HG03066 (cell line): ENCODE results near the gene TEDDM1.
"Not testable (repeated sequence)": the region's sequence is repeated elsewhere in the genome, so short reads cannot be mapped to it uniquely, and the experiment has no call there.

Experiments used
- ATAC-seq: cut with Tn5 transposase; IDR thresholded peaks from one replicate; pipeline ENCODE4 v1.9.1; 2021; ENCODE audit warnings: low read depth; ENCODE audit not compliant: unreplicated experiment

TEDDM1 gene

GRCh38 chr1:182383037-182383661 lies 17.3 kb downstream of the TEDDM1 start:
- ATAC-seq = no peak

- ATAC-seq = no peak
These were observed 18.3 kb downstream of the TEDDM1 start for GRCh38 chr1:182381962-182382819.

DNA sequence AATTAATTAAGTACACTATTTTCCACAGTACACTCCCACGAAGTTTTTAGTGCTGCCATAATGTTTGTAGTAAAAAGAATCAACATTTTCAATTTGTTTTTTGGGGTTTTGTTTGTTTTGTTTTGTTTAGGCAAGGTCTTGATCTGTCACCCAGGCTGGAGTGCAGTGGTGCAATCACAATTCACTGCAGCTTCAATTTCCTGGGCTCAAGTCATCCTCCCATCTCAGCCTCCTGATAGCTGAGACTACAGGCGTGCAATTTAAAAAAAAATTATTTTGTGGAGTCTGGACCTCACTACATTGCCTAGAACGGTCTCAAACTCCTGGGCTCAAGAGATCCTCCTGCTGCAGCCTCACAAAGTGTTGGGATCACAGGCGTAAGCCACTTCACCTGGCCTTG lies 20.3 kb downstream of the TEDDM1 start:
- ATAC-seq = no peak

GRCh38 chr1:182379781-182380180 lies 20.7 kb downstream of the TEDDM1 start:
- not testable (repeated sequence) for ATAC-seq

- no peak for ATAC-seq
These were observed 23.4 kb downstream of the TEDDM1 start for GRCh38 chr1:182376936-182377574.

GRCh38 chr1:182374101-182374834 lies 26.2 kb downstream of the TEDDM1 start:
- ATAC-seq = no peak

GRCh38 chr1:182370532-182370931 lies 29.9 kb downstream of the TEDDM1 start:
- ATAC-seq = no peak

DNA sequence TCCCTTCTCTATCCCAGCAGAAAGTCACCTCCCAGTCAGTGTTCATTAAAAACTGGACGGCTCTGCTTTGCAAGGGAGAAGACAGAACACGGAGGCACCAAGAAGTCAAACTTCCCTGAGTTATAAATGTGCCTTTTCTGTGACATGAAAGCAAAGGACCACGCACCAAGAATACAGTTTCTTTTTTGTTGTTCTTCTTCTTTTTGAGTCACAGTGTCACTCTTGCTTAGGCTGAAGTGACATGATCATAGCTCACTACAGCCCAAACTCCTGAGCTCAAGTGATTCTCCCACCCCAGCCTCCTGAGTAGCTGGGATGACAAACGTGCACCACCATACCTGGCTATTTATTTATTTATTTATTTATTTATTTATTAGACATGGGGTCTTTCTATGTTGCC lies 31.6 kb downstream of the TEDDM1 start:
- no peak for ATAC-seq

GRCh38 chr1:182368358-182368757 lies 32.1 kb downstream of the TEDDM1 start:
- no peak for ATAC-seq

- ATAC-seq = no peak
These were observed 32.5 kb downstream of the TEDDM1 start for GRCh38 chr1:182367926-182368325.

DNA sequence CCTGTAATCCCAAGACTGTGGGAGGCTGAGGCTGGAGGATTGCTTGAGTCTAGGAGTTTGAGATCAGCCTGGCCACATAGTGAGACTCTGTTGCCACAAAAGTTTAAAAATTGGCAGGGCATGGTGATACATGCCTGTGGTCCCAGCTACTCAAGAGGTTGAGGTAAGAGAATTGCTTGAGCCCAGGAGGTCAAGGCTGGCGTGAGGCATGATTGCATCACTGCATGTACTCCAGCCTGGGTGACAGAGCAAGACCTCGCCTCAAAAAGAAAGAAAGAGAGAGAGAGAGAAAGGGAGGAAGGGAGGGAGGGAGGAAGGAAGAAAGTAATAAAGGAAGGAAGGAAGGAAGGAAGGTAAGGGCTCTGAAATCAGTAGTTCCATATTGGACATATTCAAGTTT lies 33.9 kb downstream of the TEDDM1 start:
- ATAC-seq = no peak

DNA sequence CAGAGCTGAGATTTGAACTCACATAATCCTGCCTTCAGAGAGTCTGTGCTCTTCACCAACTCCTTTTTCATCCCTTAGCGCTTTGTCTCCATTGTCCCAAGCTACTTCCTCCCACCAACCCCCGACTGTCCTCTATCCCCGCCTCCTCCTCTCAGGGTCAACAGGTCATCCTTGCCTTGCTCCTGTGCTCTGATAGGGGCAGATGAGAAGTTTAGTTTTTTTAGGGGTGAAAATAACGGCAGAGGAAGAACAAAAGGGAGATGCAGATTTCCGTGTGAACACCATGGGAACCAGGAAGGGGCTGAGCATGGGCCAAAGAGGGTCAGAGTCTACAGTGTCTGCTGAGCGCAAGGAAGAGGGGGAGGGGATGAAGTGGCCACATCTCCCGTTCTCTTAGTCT lies 40.8 kb downstream of the TEDDM1 start:
- ATAC-seq = no peak

DNA sequence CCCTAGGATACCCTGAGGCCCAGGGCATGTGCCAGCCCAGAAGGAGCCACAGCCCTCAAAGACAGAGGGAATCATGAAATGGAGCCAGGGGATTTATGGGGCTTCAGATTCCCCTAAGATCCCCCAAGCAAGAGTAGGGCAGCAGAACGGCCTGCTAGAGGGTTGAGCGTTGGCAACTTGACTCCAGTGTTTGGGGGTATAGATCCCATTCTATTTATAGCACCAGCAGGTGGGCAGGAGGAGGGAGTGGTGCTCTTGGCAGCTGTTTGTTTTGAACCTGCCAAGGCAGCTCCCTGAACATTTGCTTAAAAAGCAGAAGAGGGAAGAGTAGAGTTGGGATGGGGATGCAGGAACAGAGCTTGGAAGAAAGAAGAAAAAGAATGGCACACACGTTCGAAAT lies 42.6 kb downstream of the TEDDM1 start:
- no peak for ATAC-seq

- ATAC-seq = no peak
These were observed 43.3 kb downstream of the TEDDM1 start for GRCh38 chr1:182357171-182357570.

DNA sequence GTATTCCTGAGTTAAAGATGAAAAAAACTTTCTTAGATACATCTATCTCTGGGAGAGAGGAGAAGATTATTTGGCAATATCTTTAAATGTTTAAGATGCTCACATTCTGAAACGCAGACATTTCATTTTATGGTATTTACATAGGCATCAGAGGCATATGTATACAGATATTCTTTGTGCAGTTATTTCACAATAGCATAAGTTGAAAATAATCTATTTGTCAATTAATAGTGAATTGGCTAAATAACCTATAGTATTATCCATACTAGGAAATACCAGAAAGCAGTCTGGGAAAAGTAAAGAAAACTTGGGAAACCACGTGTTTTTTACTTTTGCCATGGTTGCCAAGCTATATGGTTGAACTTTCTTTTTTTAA lies 44.8 kb downstream of the TEDDM1 start:
- no peak for ATAC-seq

GRCh38 chr1:182351790-182352364 lies 48.6 kb downstream of the TEDDM1 start:
- no peak for ATAC-seq

- no peak for ATAC-seq
These were observed 49.6 kb downstream of the TEDDM1 start for GRCh38 chr1:182350839-182351238.

DNA sequence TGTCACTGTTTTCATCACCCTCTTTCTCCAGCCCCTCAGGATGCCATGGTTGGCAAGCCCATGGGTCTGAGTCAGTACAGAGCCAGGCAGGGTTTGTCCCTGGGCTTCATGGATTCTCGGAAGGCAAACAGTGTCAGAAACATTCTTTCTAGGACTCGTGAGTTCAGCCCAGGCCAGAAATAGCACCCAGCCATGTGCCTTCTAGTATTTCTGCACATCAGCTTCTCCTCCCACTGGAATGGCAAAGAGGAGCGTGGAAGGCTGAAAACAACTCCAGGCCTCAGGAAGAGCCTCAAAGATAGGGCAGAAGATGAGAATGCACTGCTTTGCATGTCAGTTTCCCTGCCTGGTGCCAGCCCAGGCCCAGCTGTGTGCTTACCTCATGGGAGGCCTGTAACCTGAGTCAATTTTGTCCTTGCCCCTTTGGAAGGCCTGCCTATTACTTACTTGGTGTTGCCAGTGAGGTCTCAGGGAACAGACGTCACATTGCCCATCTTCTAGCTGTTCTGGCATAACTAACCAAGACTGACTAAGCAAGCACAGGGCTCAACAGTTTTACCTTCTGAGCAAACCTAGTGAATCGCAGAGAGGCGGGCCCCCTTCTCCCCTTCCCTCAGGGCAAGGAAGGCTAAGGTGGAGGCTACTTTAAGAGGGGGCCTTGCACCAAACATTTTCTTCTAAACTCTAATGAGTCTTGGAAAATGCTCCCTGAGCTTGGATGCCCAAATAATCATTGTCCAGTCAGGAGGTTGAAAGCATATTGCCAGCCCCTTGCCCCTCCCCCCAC lies 51.3 kb downstream of the TEDDM1 start:
- no peak for ATAC-seq
